GM23248 (cell line): ENCODE results near the gene CACNA1C. TPM values are rescaled to one million over a fixed set of nuclear protein-coding genes. Genes with fewer than 3 reads are reported as not detected.

ENCODE experiments used
- DNase-seq: peaks from one replicate; pipeline ENCODE4 v3.0.0-alpha.2; 2015
- H2AFZ ChIP-seq: fragments of 200-600 bp; sonication (generic); 2 replicates; pipeline ENCODE4 v1.6.1; 2016; ENCODE audit warnings: antibody characterized with exemption
- H3F3A ChIP-seq: fragments of 200-600 bp; sonication (generic); 2 replicates; pipeline ENCODE4 v1.6.1; 2016; ENCODE audit warnings: mild to moderate bottlenecking, antibody characterized with exemption, mixed run types; ENCODE audit not compliant: insufficient read depth
- H3K27ac ChIP-seq: fragments of 200-600 bp; sonication (generic); 2 replicates; pipeline ENCODE4 v1.5.1; 2016; ENCODE audit warnings: mild to moderate bottlenecking
- H3K27me3 ChIP-seq: fragments of 200-600 bp; sonication (generic); replicated peaks from 2 replicates; pipeline ENCODE4 v1.6.1; 2016; ENCODE audit warnings: mild to moderate bottlenecking; ENCODE audit not compliant: insufficient read depth
- H3K36me3 ChIP-seq: fragments of 200-600 bp; sonication (generic); 2 replicates; pipeline ENCODE4 v1.6.1; 2016; ENCODE audit warnings: low read depth, mild to moderate bottlenecking
- H3K4me1 ChIP-seq: fragments of 200-600 bp; sonication (generic); 2 replicates; pipeline ENCODE4 v1.6.1; 2016; ENCODE audit warnings: mild to moderate bottlenecking; ENCODE audit not compliant: insufficient read depth
- H3K4me2 ChIP-seq: fragments of 200-600 bp; sonication (generic); one replicate; pipeline ENCODE4 v1.6.1; 2016; ENCODE audit warnings: mild to moderate bottlenecking; ENCODE audit not compliant: unreplicated experiment
- H3K4me3 ChIP-seq: fragments of 200-600 bp; sonication (generic); 2 replicates; pipeline ENCODE4 v1.5.1; 2016; ENCODE audit warnings: mild to moderate bottlenecking
- H3K79me2 ChIP-seq: fragments of 200-600 bp; sonication (generic); 2 replicates; pipeline ENCODE4 v1.6.1; 2016; ENCODE audit warnings: mild to moderate bottlenecking; ENCODE audit not compliant: insufficient read depth
- H3K9ac ChIP-seq: fragments of 200-600 bp; sonication (generic); 2 replicates; pipeline ENCODE4 v1.6.1; 2016; ENCODE audit warnings: mild to moderate bottlenecking
- H3K9me2 ChIP-seq: fragments of 200-600 bp; sonication (generic); 2 replicates; pipeline ENCODE4 v1.6.1; 2016; ENCODE audit warnings: mixed run types, mild to moderate bottlenecking, moderate library complexity; ENCODE audit not compliant: insufficient read depth
- H3K9me3 ChIP-seq: fragments of 200-600 bp; sonication (generic); one replicate; pipeline ENCODE4 v1.6.1; 2017; ENCODE audit warnings: low read depth
- H4K20me1 ChIP-seq: fragments of 200-600 bp; sonication (generic); 2 replicates; pipeline ENCODE4 v1.6.0; 2016; ENCODE audit not compliant: insufficient read depth
- EZH2 ChIP-seq: fragments of 200-600 bp; sonication (generic); IDR thresholded peaks from 2 replicates; pipeline ENCODE4 v1.6.1; 2018; ENCODE audit warnings: antibody characterized with exemption, mild to moderate bottlenecking; ENCODE audit not compliant: insufficient read depth, poor library complexity, severe bottlenecking
- EZH2phosphoT487 ChIP-seq: fragments of 200-600 bp; sonication (generic); IDR thresholded peaks from 2 replicates; pipeline ENCODE4 v1.6.1; 2018; ENCODE audit warnings: antibody characterized with exemption, moderate library complexity, mild to moderate bottlenecking, low read depth; ENCODE audit not compliant: insufficient read depth
- WGBS, 2 experiments: methylation state at CpG; one replicate each; pipeline ENCODE4 v1.1.6; 2015 to 2017; ENCODE audit warnings: low lambda C conversion rate in 2 of 2, low coverage in 1 of 2; ENCODE audit errors: missing lambda C conversion rate in 2 of 2; 5-methylcytosine and 5-hydroxymethylcytosine counted together
- in situ Hi-C: fragments of 300-500 bp; cut with MboI; formaldehyde crosslinking; loops from 2 replicates; pipeline ENCODE4 v1.15.0; 2020
- polyA plus RNA-seq: library from polyadenylated mRNA; unstranded; fragments of >200 nt; fragmentation: Nextera tagmentation; extraction: Ambion mirVana; gene quantifications from 2 replicates; pipeline ENCODE4 v1.2.1, GENCODE V29; 2016
- total RNA-seq: library from RNA; depleted of rRNA; stranded (reverse); fragments of >200 nt; shearing (Covaris generic); gene quantifications from 2 replicates; pipeline ENCODE4 v1.2.3, GENCODE V29; 2014

CACNA1C gene
- total and polyA plus RNA-seq, 2 experiments from 2014 or later, result 4.9 to 11.5 TPM

DNA sequence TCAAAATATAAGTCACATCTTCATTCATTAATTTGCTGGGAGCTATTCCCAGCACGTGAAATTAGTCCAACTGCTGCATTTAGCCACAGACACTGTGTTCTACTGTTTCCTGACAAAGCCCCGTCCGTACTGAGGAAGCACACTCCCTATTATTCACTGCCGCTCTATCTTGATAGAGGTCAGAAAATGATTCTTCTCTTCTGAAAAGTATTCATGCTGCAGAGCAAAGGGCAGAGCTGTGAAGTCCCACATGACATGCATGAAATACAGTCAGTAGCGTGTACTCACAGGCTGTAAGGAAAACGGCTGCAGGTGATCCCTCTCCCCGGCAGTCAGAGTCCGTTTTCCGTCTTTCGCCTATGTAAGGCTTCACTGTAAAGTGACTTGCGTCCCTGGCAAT is 439.4 kb downstream of the CACNA1C start:
- Histone ChIP-seq H3K9ac (no peak overlapping the region), H2AFZ (no peak overlapping the region), H4K20me1 (no peaks in the 10 kb centered on the region), H3K4me3 (no peak overlapping the region), H3K9me3 (no peaks in the 10 kb centered on the region), H3K27ac (no peak overlapping the region), H3K27me3 (no peaks in the 10 kb centered on the region), H3K36me3 (peaks cover 21% of the 10 kb centered on the region; the same call in 1 of the 2 replicates), H3K79me2 (no peaks in the 10 kb centered on the region), H3K4me1 (no peaks in the 10 kb centered on the region), H3F3A (no peaks in the 10 kb centered on the region), H3K4me2 (no peak overlapping the region), H3K9me2 (no peaks in the 10 kb centered on the region)
- WGBS, 2 experiments, result 85 to 87% methylated on average over 11 of the region's 11 CpGs
- in situ Hi-C loops, result no loop called here
- DNase-seq, result no peak
- TF ChIP-seq EZH2phosphoT487 (no peak), EZH2 (no peak)

DNA sequence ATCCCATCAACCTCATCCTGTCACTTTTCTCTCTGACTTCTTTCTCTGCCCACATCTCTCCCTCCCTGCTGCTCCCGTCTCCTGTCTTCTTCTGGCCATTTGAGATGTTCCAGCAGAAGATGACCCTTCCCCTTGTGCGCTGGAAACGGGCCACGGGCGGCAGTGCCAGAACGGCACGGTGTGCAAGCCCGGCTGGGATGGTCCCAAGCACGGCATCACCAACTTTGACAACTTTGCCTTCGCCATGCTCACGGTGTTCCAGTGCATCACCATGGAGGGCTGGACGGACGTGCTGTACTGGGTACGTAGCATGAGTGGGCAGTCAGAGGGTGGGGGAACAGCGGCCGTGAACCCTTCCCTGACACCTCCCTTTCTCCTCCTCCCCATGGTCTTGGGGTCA is 440.3 kb downstream of the CACNA1C start:
- no peaks in the 10 kb centered on the region for H4K20me1 ChIP-seq
- no peak for TF ChIP-seq EZH2phosphoT487
- no peak for TF ChIP-seq EZH2
- H3K4me1 ChIP-seq, result no peaks in the 10 kb centered on the region
- H3K27ac ChIP-seq, result no peak overlapping the region
- peaks cover 17% of the 10 kb centered on the region; the same call in 1 of the 2 replicates for H3K36me3 ChIP-seq
- H3K9me2 ChIP-seq, result no peaks in the 10 kb centered on the region
- H3K4me3 ChIP-seq, result no peak overlapping the region
- no peaks in the 10 kb centered on the region for H3K27me3 ChIP-seq
- no peak overlapping the region for H3K4me2 ChIP-seq
- in situ Hi-C loops, result no loop called here
- no peak for DNase-seq
- 92 to 94% methylated on average over 16 of the region's 16 CpGs for WGBS, 2 experiments
- no peak overlapping the region for H3K9ac ChIP-seq
- no peaks in the 10 kb centered on the region for H3K79me2 ChIP-seq
- H3F3A ChIP-seq, result no peaks in the 10 kb centered on the region
- no peak overlapping the region for H2AFZ ChIP-seq
- H3K9me3 ChIP-seq, result no peaks in the 10 kb centered on the region

DNA sequence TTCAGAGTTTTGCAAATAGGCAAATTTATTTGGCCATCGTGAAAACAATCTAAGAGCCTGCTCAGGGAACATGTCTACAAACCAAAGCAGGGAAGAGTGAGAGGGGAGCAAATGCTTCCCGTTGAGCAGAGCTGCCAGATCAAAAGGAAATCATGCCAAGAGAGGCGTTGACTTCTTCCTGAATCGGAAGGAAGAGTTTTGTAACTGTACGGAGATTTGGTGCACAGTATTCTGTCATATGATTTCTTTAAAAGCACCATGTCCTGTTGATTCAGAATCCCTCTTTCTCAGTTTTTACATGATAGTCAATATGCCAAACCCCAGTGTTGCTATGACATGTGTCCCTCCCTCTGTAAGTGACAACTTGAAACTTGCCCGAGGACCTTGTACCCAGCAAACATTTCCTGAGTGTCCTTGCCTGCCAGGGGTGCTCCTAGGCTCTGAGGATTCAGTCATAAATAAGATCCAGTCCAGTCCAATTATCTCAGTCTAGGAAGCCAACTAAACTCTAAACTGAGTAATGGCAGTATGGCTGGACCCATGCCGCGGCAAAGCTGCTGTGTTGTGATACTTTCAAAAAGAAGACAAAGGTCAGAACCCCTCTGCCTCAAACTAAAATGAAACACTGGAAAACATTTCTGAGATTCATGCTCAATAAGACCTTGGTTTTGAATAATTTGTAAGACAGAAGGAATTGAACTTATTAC is 441.9 kb downstream of the CACNA1C start:
- no peak overlapping the region for H2AFZ ChIP-seq
- no peaks in the 10 kb centered on the region for H3K9me3 ChIP-seq
- TF ChIP-seq EZH2, result no peak
- no peak for TF ChIP-seq EZH2phosphoT487
- no peak overlapping the region for H3K9ac ChIP-seq
- no peak overlapping the region for H3K4me2 ChIP-seq
- H3K36me3 ChIP-seq, result peaks cover 17% of the 10 kb centered on the region; the same call in 1 of the 2 replicates
- H3K27me3 ChIP-seq, result no peaks in the 10 kb centered on the region
- no peaks in the 10 kb centered on the region for H3F3A ChIP-seq
- in situ Hi-C loops, result no loop called here
- 53 to 55% methylated on average over 8 of the region's 8 CpGs for whole genome bisulfite sequencing, 2 experiments
- H3K9me2 ChIP-seq, result no peaks in the 10 kb centered on the region
- no peaks in the 10 kb centered on the region for H3K4me1 ChIP-seq
- H4K20me1 ChIP-seq, result no peaks in the 10 kb centered on the region
- no peak for DNase-seq
- no peak overlapping the region for H3K27ac ChIP-seq
- no peak overlapping the region for H3K4me3 ChIP-seq
- H3K79me2 ChIP-seq, result no peaks in the 10 kb centered on the region

DNA sequence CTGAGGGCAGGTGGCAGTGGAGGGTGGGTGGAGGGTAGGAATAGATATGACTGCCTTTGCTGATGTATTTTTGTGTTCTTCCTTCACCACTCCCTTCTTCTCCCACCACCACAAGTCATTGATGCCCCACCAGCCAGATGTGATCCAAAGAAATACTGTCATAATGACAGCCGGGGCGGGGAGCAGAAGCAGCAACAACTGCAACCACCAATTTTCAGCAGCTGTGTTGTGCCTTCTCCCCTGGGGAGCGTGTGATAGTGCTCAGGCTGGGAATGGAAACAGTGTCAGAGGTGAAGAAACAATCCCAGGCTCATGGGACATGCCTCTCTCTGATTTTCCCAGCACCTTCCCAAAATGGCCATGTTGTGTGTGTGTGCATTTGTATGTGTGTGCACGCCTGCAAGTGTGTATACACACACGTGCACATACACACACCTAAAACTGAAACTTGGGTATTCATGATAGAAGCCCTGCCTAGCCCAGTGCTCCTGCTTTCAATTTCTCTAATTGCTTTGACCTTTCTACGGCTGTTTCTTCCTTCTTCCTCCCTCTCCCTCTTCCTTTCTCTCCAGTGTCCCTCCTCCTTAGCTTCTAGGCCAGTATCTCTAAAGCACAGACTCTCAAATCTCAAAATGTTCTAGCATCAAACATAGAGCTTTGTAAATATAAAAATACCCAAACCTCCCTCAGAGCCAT is 442.8 kb downstream of the CACNA1C start:
- Histone ChIP-seq H4K20me1 (no peaks in the 10 kb centered on the region), H3K27ac (no peak overlapping the region), H3K36me3 (peaks cover 12% of the 10 kb centered on the region; the same call in 1 of the 2 replicates), H3K4me1 (no peaks in the 10 kb centered on the region), H2AFZ (no peak overlapping the region), H3K9me2 (no peaks in the 10 kb centered on the region), H3K4me2 (no peak overlapping the region), H3F3A (no peaks in the 10 kb centered on the region), H3K9ac (no peak overlapping the region), H3K27me3 (no peaks in the 10 kb centered on the region), H3K9me3 (no peaks in the 10 kb centered on the region), H3K79me2 (no peaks in the 10 kb centered on the region), H3K4me3 (no peak overlapping the region)
- DNase-seq, result no peak
- no peak for TF ChIP-seq EZH2
- no peak for TF ChIP-seq EZH2phosphoT487
- in situ Hi-C loops, result no loop called here
- WGBS, 2 experiments, result 86 to 96% methylated on average over 6 of the region's 6 CpGs
